Islet precursor cell (in vitro differentiated cells): ENCODE data around the gene GRAMD2A.
"Not testable (repeated sequence)": the region's sequence is repeated elsewhere in the genome, so short reads cannot be mapped to it uniquely, and the experiment has no call there.

Source experiments
- DNase-seq: peaks from one replicate; pipeline ENCODE4 v3.0.0-alpha.2; 2018

GRAMD2A gene

GRCh38 chr15:72183781-72184164 is 13.8 kb downstream of the GRAMD2A start:
- no peak for DNase-seq

GRCh38 chr15:72182673-72183072 is 14.9 kb downstream of the GRAMD2A start:
- DNase-seq = peak; percentile 31

- DNase-seq = no peak
Observed at GRCh38 chr15:72182244-72182643, 15.3 kb downstream of the GRAMD2A start.

- DNase-seq = no peak
Observed at GRCh38 chr15:72180761-72181324, 16.7 kb downstream of the GRAMD2A start.

- DNase-seq = peak; percentile 85
Observed at GRCh38 chr15:72179950-72180581, 17.5 kb downstream of the GRAMD2A start.

GRCh38 chr15:72178976-72179585 is 18.5 kb downstream of the GRAMD2A start:
- DNase-seq = peak; percentile 52

GRCh38 chr15:72176743-72177142 is 20.8 kb downstream of the GRAMD2A start:
- peak; percentile 37 for DNase-seq

- peak; percentile 49 for DNase-seq
Observed at GRCh38 chr15:72176159-72176558, 21.4 kb downstream of the GRAMD2A start.

- DNase-seq = peak; percentile 44
Observed at GRCh38 chr15:72175186-72176044, 22.2 kb downstream of the GRAMD2A start.

- DNase-seq = no peak
Observed at GRCh38 chr15:72174551-72175165, 22.9 kb downstream of the GRAMD2A start.

GRCh38 chr15:72173864-72174550 is 23.6 kb downstream of the GRAMD2A start:
- no peak for DNase-seq

- DNase-seq = no peak
Observed at GRCh38 chr15:72173401-72173800, 24.2 kb downstream of the GRAMD2A start.

- no peak for DNase-seq
Observed at GRCh38 chr15:72172796-72173195, 24.8 kb downstream of the GRAMD2A start.

GRCh38 chr15:72171978-72172377 is 25.6 kb downstream of the GRAMD2A start:
- DNase-seq = not testable (repeated sequence)

- no peak for DNase-seq
Observed at GRCh38 chr15:72170691-72171090, 26.9 kb downstream of the GRAMD2A start.

- DNase-seq = peak; percentile 93
Observed at GRCh38 chr15:72169921-72170611, 27.5 kb downstream of the GRAMD2A start.

- no peak for DNase-seq
Observed at GRCh38 chr15:72169236-72169920, 28.2 kb downstream of the GRAMD2A start.

GRCh38 chr15:72168808-72169190 is 28.8 kb downstream of the GRAMD2A start:
- no peak for DNase-seq

- peak; percentile 94 for DNase-seq
Observed at GRCh38 chr15:72168131-72168807, 29.3 kb downstream of the GRAMD2A start.

GRCh38 chr15:72167445-72167844 is 30.1 kb downstream of the GRAMD2A start:
- no peak for DNase-seq
